Astrocyte of the cerebellum (primary cell): ENCODE measurements around the gene CARS1.

Experiments
- DNase-seq: peaks from one replicate; pipeline ENCODE4 v3.0.0-alpha.2; 2011; ENCODE audit warnings: low read depth
- H3K4me3 ChIP-seq: 2 replicates; pipeline ENCODE4 v1.5.1; 2011; ENCODE audit warnings: mild to moderate bottlenecking, low read depth, low read length, moderate library complexity
- CTCF ChIP-seq: IDR thresholded peaks from 2 replicates; pipeline ENCODE4 v1.5.1; 2012; ENCODE audit warnings: low read length, low read depth, moderate library complexity, mild to moderate bottlenecking; ENCODE audit errors: missing control alignments
- in situ Hi-C: cut with HindIII; loops from 2 replicates; pipeline ENCODE4 v1.10.0; 2017; ENCODE audit warnings: low sequenced_read_pairs

Gene CARS1

DNA sequence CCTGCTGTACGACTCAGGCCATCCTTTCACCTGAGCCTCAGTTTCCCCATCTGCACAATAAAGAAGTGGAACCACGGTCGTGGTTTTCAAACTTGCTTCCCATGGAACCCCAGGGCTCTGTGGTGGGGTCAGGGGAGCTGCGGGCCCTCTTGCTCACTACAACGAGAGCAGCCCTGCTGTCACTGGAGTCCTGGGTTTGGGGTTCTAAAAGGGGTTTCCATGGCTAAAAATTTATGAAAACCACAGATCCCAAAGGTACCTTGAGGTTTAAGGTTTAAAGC, 45.4 kb upstream of the CARS1 start:
- in situ Hi-C loops = no loop called here
- no peak for TF ChIP-seq CTCF
- H3K4me3 ChIP-seq = no peak overlapping the region

DNA sequence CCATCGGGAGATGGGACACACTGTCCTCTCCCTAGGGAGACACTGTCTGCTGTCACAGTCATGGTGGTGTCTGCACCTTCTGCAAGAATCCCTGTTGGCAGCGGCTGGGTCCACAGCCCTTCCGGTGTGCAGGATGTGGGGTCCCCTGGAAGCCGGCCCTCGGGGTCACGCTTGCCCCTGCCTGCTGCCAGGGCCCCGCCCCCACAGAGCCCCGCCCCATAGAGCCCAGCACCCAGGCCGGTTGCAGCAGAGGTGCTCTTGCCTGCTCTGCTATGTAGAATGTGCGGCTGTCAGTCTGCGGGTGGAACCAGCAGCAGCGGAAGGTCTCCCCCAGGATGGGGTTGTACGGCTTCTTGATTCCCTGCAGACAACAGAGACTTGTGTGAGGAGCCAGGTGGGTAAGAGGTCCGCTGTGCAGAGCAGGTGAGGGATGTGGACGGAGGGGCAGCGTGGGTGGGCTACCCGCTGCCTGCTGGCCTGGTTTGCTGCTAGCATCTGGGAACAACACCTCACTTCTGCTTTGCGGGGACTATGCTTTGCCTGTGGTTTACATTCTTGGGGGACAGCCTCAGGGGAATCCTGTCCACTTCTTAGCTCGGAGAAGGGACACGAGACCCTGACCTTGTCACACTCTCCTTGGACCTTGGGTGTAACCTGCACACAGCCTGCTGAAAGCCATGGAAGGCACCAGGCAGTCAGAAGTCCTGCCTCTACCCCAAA, 44.9 kb upstream of the CARS1 start:
- no peak overlapping the region for H3K4me3 ChIP-seq
- in situ Hi-C loops = no loop called here
- DNase-seq = no peak
- no peak for TF ChIP-seq CTCF

More for the DNA sequence above, 45.4 kb upstream of the CARS1 start:
- no peak for DNase-seq

DNA sequence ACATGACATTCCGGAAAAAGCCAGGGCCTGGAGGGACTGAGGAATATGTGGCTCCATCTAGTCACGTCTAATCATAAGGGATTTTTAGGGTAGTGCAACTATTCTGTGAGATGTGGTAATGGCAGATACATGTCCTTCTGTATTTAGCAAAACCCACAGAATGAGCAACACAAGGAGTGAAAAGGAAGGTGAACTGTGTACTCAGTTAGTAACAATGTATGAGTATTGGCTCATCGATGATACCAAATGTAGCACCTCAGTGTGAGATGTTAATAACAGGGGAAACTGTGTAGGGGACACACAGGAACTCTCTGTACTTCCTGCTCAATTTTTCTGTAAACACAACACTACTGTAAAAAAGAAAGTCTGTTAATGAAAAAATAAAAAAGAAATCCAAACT, 42.0 kb upstream of the CARS1 start:
- in situ Hi-C loops = no loop called here
- no peak for TF ChIP-seq CTCF
- H3K4me3 ChIP-seq = no peak overlapping the region
- DNase-seq = no peak

DNA sequence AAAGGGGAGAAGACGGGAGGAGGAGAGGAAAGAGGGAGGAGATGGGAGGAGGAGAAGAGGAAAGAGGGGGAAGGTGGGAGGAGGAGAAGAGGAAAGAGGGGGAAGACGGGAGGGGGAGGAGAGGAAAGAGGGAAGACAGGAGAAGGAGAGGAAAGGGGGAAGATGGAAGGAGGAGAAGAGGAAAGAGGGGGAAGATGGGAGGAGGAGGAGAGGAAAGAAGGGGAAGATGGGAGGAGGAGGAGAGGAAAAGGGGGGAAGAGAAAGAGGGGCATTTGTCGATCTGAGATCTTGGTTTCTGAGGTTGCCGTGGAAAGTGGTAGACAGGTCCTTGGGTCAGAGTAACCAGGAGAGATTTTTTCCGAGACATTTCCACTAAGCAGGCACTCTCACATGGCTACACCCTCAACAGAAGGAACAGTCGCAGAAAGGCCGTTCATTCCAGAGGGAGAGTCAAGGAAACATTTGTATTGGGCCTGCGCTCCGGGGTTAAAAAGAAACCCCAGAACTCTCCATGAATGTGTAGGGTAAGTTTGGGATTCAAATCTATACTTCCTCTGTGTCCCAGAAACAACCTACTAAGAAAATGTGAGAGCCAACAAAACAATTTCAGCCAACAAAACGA, 39.8 kb upstream of the CARS1 start:
- no peak for DNase-seq
- in situ Hi-C loops = no loop called here
- H3K4me3 ChIP-seq = no peak overlapping the region
- no peak for TF ChIP-seq CTCF

DNA sequence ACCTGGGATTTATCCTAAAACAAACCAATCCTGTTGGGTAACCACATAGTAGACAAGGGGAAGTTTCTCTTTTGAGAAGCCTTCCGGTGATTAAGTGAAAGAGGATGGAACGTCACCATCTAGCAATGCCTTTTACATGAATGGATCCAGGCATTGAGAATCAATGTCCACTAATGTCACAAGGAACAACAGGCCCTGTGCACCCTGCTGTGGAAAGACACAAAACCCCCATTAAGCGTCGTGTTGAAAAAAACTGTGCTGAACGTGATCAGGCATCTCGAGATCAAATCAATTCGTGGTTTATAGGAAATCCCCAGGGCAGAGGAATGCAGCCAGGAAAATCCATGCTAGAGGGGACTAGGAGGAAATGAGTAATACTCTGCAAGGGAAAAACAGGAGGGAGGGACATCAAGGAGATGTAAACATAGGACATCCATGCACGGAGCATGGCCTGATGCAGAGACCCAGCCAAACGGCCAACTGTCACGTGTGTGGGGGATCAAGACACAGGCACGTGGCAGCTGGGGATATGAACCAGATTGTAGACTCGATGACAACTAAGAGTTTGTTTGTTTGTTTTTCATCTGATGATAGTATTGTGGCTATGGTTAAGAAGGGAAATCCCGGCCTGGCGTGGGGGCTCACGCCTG, 38.6 kb upstream of the CARS1 start:
- in situ Hi-C loops = no loop called here
- no peak for TF ChIP-seq CTCF
- DNase-seq = peak; percentile 69
- H3K4me3 ChIP-seq = no peak overlapping the region

- TF ChIP-seq CTCF = no peak
- no peak for DNase-seq
- in situ Hi-C loops = no loop called here
- H3K4me3 ChIP-seq = no peak overlapping the region
These were observed 37.1 kb upstream of the CARS1 start for GRCh38 chr11:3094223-3094824.
